GM12892 (cell line): Measurements from ENCODE around the gene FASTK.

Experiments
- POLR2A ChIP-seq: IDR thresholded peaks from 2 replicates; pipeline ENCODE4 v1.6.1; 2011; ENCODE audit warnings: low read depth, low read length, control low read depth
- POLR2AphosphoS5 ChIP-seq: IDR thresholded peaks from 2 replicates; pipeline ENCODE4 v1.6.1; 2011; ENCODE audit warnings: low read depth, low read length, control low read depth
- TAF1 ChIP-seq: IDR thresholded peaks from 2 replicates; pipeline ENCODE4 v1.6.1; 2011; ENCODE audit warnings: low read depth, mild to moderate bottlenecking, control low read depth, low read length, borderline replicate concordance

DNA sequence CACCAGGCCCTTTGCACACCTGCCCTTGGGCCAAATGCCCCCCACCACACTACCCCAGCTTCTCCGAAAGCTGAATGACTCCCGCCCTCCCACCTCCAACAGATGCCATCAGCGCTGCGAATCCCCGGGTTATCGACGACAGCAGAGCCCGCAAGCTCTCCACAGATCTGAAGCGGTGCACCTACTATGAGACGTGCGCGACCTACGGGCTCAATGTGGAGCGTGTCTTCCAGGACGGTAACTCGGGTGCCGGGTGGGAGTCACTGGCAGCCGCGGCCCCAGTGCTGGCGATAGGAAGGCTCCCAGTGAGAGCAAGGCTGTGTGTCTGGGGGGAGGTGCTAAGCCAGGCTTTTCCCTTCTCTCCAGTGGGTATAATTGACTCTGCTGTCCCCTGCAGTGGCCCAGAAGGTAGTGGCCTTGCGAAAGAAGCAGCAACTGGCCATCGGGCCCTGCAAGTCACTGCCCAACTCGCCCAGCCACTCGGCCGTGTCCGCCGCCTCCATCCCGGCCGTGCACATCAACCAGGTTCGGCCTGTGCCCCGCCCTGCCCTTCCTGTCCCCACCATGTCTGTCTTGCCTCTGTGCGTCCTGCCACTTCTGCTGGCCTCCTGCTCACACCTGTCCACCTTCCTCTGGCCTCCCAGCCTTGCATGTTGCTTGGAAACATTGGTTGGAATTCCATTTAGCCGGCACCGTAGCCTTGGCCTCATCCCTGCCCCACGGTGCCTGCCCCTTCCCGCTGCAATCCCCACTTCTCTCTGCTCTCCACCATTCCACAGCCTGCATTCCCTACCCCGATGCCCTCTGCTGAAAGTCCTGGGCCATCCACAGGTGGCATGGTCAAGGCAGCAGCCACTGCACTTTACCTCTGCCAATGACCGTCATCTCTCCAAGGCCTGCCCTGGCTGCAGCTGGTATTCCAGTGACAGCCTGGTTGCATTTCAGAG is 37.8 kb upstream of the FASTK start:
- no peak for TF ChIP-seq TAF1
- TF ChIP-seq POLR2A = no peak
- TF ChIP-seq POLR2AphosphoS5 = no peak
